GM21526 (cell line): ENCODE measurements around the gene SYT17.

ENCODE experiments used
- ATAC-seq: cut with Tn5 transposase; IDR thresholded peaks from one replicate; pipeline ENCODE4 v1.9.1; 2021; ENCODE audit warnings: moderate library complexity; ENCODE audit not compliant: unreplicated experiment, low FRiP score

The SYT17 gene

GRCh38 chr16:19241512-19241911, 73.5 kb downstream of the SYT17 start:
- no peak for ATAC-seq

- no peak for ATAC-seq
Observed at GRCh38 chr16:19242186-19242585, 74.1 kb downstream of the SYT17 start.

- no peak for ATAC-seq
Observed at GRCh38 chr16:19242987-19243575, 75.0 kb downstream of the SYT17 start.

GRCh38 chr16:19245326-19245925, 77.4 kb downstream of the SYT17 start:
- ATAC-seq: no peak

- ATAC-seq: no peak
Observed at GRCh38 chr16:19252904-19253303, 84.9 kb downstream of the SYT17 start.

GRCh38 chr16:19254611-19255010, 86.6 kb downstream of the SYT17 start:
- no peak for ATAC-seq

- no peak for ATAC-seq
Observed at GRCh38 chr16:19264123-19264673, 96.2 kb downstream of the SYT17 start.

GRCh38 chr16:19265380-19265930, 97.4 kb downstream of the SYT17 start:
- ATAC-seq: no peak

GRCh38 chr16:19266774-19267173, 98.7 kb downstream of the SYT17 start:
- no peak for ATAC-seq

- no peak for ATAC-seq
Observed at GRCh38 chr16:19269098-19269497, 101.1 kb downstream of the SYT17 start.

- no peak for ATAC-seq
Observed at GRCh38 chr16:19274165-19274797, 106.2 kb downstream of the SYT17 start.

GRCh38 chr16:19278403-19278802, 110.4 kb downstream of the SYT17 start:
- ATAC-seq: no peak

GRCh38 chr16:19281246-19281645, 113.2 kb downstream of the SYT17 start:
- ATAC-seq: no peak

- ATAC-seq: no peak
Observed at GRCh38 chr16:19282101-19282500, 114.1 kb downstream of the SYT17 start.

- no peak for ATAC-seq
Observed at GRCh38 chr16:19283637-19284036, 115.6 kb downstream of the SYT17 start.

GRCh38 chr16:19284207-19284606, 116.2 kb downstream of the SYT17 start:
- ATAC-seq: no peak

GRCh38 chr16:19285431-19285830, 117.4 kb downstream of the SYT17 start, which contains the start of gene CLEC19A:
Gene CLEC19A, plus strand, starts transcription at chr16:19285731. Its CDS starts 121 bp downstream, at chr16:19285852.
- ATAC-seq: no peak

GRCh38 chr16:19286827-19287226, 118.8 kb downstream of the SYT17 start:
- ATAC-seq: no peak

- ATAC-seq: no peak
Observed at GRCh38 chr16:19287241-19287640, 119.2 kb downstream of the SYT17 start.

GRCh38 chr16:19288872-19289799, 121.1 kb downstream of the SYT17 start:
- ATAC-seq: no peak
